HCT116 (cell line): Measurements from ENCODE around the gene GRM5. TPM values are rescaled to one million over a fixed set of nuclear protein-coding genes. Genes with fewer than 3 reads are reported as not detected.

Source experiments
- ATAC-seq: fragments of 200-7000 bp; cut with Tn5 transposase; 2 replicates; pipeline ENCODE4 v1.9.1; 2020; ENCODE audit warnings: mild to moderate bottlenecking, moderate library complexity
- BruUV-seq: library from RNA; stranded (reverse); fragments of 400-500 nt; replicated peaks from 2 replicates; lab custom pipeline; 2021; lab: Mats Ljungman, UMichigan
- CTCF ChIA-PET: fragments of 300-600 bp; sonication (Branson Sonifier 250); formaldehyde crosslinking; loops from one replicate; lab custom pipeline; 2021; ENCODE audit warnings: antibody characterized with exemption; lab: Charles Lee
- POLR2A ChIA-PET: fragments of 300-600, 350-600 bp; sonication (Branson Sonifier 250); formaldehyde crosslinking; loops from one replicate; lab custom pipeline; 2021; ENCODE audit warnings: antibody characterized with exemption; lab: Charles Lee
- RAD21 ChIA-PET, 2 experiments: fragments of 300-600 bp; sonication (Branson Sonifier 250); formaldehyde crosslinking; loops; one replicate each; lab custom pipeline; 2023; ENCODE audit warnings: low total read pairs in 2 of 2; ENCODE audit not compliant: uncharacterized antibody in 2 of 2, unreplicated experiment in 2 of 2, low non-redundant PET in 1 of 2; lab: Charles Lee
- DNase-seq: peaks from one replicate; pipeline ENCODE4 v3.0.0-alpha.2; 2010; ENCODE audit warnings: low read depth, low spot score
- H2AFZ ChIP-seq: fragments of 200-600 bp; shearing (Covaris generic), sonication (generic); 2 replicates; pipeline ENCODE4 v1.6.1; 2017; ENCODE audit warnings: low read depth, mixed run types, mixed read lengths, antibody characterized with exemption, low read length; ENCODE audit not compliant: poor library complexity, severe bottlenecking
- H3K27ac ChIP-seq: 2 replicates; pipeline ENCODE4 v1.5.1; 2012; ENCODE audit warnings: low read depth, low read length
- H3K27me3 ChIP-seq: fragments of 200-600 bp; sonication (generic); 2 replicates; pipeline ENCODE4 v1.6.1; 2016; ENCODE audit warnings: mixed run types, low read length, mixed read lengths; ENCODE audit not compliant: insufficient read depth
- H3K36me3 ChIP-seq, 2 experiments: fragments of 200-500 bp in 1 of 2; fragments of 200-600 bp in 1 of 2; sonication (Bioruptor generic) in 1 of 2; sonication (generic) in 1 of 2; 2 replicates each; pipeline versions ENCODE4 v1.5.1 to v1.6.1; 2014 to 2016; ENCODE audit warnings: low read length in 2 of 2, inconsistent platforms in 1 of 2, mixed read lengths in 1 of 2, mixed run types in 1 of 2; ENCODE audit not compliant: insufficient read depth in 2 of 2, control insufficient read depth in 1 of 2
- H3K4me1 ChIP-seq, 2 experiments: fragments of 200-600 bp in 1 of 2; sonication (generic) in 1 of 2; 2 replicates each; pipeline versions ENCODE4 v1.5.1 to v1.6.1; 2012 to 2017; ENCODE audit warnings: low read length in 2 of 2, inconsistent platforms in 1 of 2, mild to moderate bottlenecking in 1 of 2, mixed read lengths in 1 of 2, mixed run types in 1 of 2, moderate library complexity in 1 of 2; ENCODE audit not compliant: insufficient read depth in 2 of 2, control insufficient read depth in 1 of 2
- H3K4me2 ChIP-seq: fragments of 200-600 bp; sonication (generic); 2 replicates; pipeline ENCODE4 v1.6.1; 2017; ENCODE audit warnings: mixed run types, low read length, mixed read lengths
- H3K4me3 ChIP-seq, 2 experiments: fragments of 200-600 bp in 1 of 2; sonication (generic) in 1 of 2; replicated peaks in 1 of 2; 2 replicates each; pipeline ENCODE4 v1.5.1; 2011 to 2016; ENCODE audit warnings: low read length in 2 of 2, control low read depth in 1 of 2, low read depth in 1 of 2, mild to moderate bottlenecking in 1 of 2, mixed read lengths in 1 of 2, mixed run types in 1 of 2
- H3K79me2 ChIP-seq: fragments of 200-600 bp; sonication (generic); 2 replicates; pipeline ENCODE4 v1.6.1; 2017; ENCODE audit warnings: mild to moderate bottlenecking, mixed run types, low read length, moderate library complexity, mixed read lengths; ENCODE audit not compliant: insufficient read depth
- H3K9ac ChIP-seq: fragments of 200-600 bp; sonication (generic); 2 replicates; pipeline ENCODE4 v1.6.1; 2016; ENCODE audit warnings: low read length, mixed read lengths
- H3K9me2 ChIP-seq: fragments of 200-600 bp; sonication (generic), shearing (Covaris generic); 2 replicates; pipeline ENCODE4 v1.6.1; 2017; ENCODE audit warnings: mixed run types, mild to moderate bottlenecking, moderate library complexity; ENCODE audit not compliant: insufficient read depth
- H3K9me3 ChIP-seq, 2 experiments: fragments of 200-500 bp in 1 of 2; fragments of 200-600 bp in 1 of 2; sonication (Bioruptor generic) in 1 of 2; sonication (generic) in 1 of 2; 2 replicates each; pipeline ENCODE4 v1.6.1; 2014 to 2017; ENCODE audit warnings: low read length in 2 of 2, mixed read lengths in 2 of 2, inconsistent platforms in 1 of 2, low read depth in 1 of 2, mild to moderate bottlenecking in 1 of 2, mixed run types in 1 of 2, moderate library complexity in 1 of 2; ENCODE audit not compliant: control insufficient read depth in 1 of 2, insufficient read depth in 1 of 2
- H4K20me1 ChIP-seq: fragments of 200-600 bp; sonication (generic), shearing (Covaris generic); 2 replicates; pipeline ENCODE4 v1.6.1; 2017; ENCODE audit warnings: mixed run types, mild to moderate bottlenecking, moderate library complexity; ENCODE audit not compliant: insufficient read depth
- CBX3 ChIP-seq: IDR thresholded peaks from 2 replicates; pipeline ENCODE4 v1.6.1; 2012; ENCODE audit warnings: low read depth
- EZH2 ChIP-seq: fragments of 200-600 bp; sonication (generic); IDR thresholded peaks from 2 replicates; pipeline ENCODE4 v1.6.1; 2017; ENCODE audit warnings: antibody characterized with exemption, mixed run types
- POLR2A ChIP-seq: IDR thresholded peaks from 2 replicates; pipeline ENCODE4 v1.7.0; 2011; ENCODE audit warnings: borderline replicate concordance; ENCODE audit not compliant: insufficient read depth, insufficient read length; ENCODE audit errors: extremely low read depth
- POLR2AphosphoS5 ChIP-seq: IDR thresholded peaks from 2 replicates; pipeline ENCODE4 v1.6.1; 2011; ENCODE audit warnings: mild to moderate bottlenecking, low read depth, low read length, moderate library complexity
- SIN3A ChIP-seq: IDR thresholded peaks from 2 replicates; pipeline ENCODE4 v1.6.1; 2012; ENCODE audit warnings: low read depth
- SP1 ChIP-seq: IDR thresholded peaks from 2 replicates; pipeline ENCODE4 v1.6.1; 2012; ENCODE audit warnings: low read depth
- SRF ChIP-seq: IDR thresholded peaks from 2 replicates; pipeline ENCODE4 v1.6.1; 2012; ENCODE audit warnings: low read depth
- YY1 ChIP-seq: IDR thresholded peaks from 2 replicates; pipeline ENCODE4 v1.6.1; 2011; ENCODE audit warnings: low read length, low read depth, moderate library complexity, mild to moderate bottlenecking; ENCODE audit not compliant: insufficient replicate concordance; ENCODE audit errors: extremely low read depth
- ZNF274 ChIP-seq: fragments of 200-500 bp; sonication (Bioruptor generic); IDR thresholded peaks from 2 replicates; pipeline ENCODE4 v1.6.1; 2014; ENCODE audit warnings: mild to moderate bottlenecking, low read depth, low read length, inconsistent platforms
- intact Hi-C: fragments of 100-400 bp; cut with micrococcal nuclease; formaldehyde crosslinking; loops from 2 replicates; pipeline ENCODE4 v1.10.0; 2022
- total RNA-seq: library from RNA; stranded (reverse); gene quantifications from one replicate; pipeline ENCODE4 v1.2.1, GENCODE V29; 2021; ENCODE audit not compliant: unreplicated experiment
- TF ChIP-seq, protein P1 (sequence below), 3 experiments: fragments of 200-600 bp in 1 of 3; sonication (generic) in 1 of 3; IDR thresholded peaks in 2 of 3; conservative IDR thresholded peaks in 1 of 3; 2 replicates each; pipeline ENCODE4 v1.5.1; 2012 to 2017; ENCODE audit warnings: low read depth in 2 of 3, low read length in 2 of 3, antibody characterized with exemption in 1 of 3, borderline replicate concordance in 1 of 3, control low read depth in 1 of 3, mild to moderate bottlenecking in 1 of 3, mixed read lengths in 1 of 3, mixed run types in 1 of 3, moderate library complexity in 1 of 3; ENCODE audit not compliant: insufficient read depth in 1 of 3

GRM5 gene
- total RNA-seq, 1 experiment from 2014 or later: not detected

DNA sequence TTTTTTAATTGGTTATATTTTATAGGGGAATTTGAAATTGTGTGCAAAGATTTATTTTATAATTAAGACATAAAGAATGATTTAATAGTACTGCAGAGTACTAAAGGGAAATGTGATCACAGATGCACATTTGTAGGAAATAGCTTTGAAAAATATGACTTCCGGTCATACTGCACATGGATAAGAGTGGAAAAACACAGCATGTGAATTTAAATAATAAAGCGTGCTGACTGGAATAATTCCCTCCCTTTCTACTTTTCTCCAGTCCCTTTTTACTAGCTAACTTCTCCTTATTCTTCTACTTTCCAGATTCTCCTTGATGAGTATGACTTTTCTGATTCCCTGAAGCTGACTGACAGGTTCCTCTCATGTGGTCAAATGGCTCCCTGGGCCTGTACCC lies 489.9 kb downstream of the GRM5 start:
- no peaks in the 10 kb centered on the region for H3K36me3 ChIP-seq
- BruUV-seq: no TSS peak
- no peak overlapping the region for H3K27ac ChIP-seq
- ChIA-PET CTCF (no interaction called here), POLR2A (no interaction called here), RAD21 (no interaction called here)
- H4K20me1 ChIP-seq: no peaks in the 10 kb centered on the region
- H3K27me3 ChIP-seq: no peaks in the 10 kb centered on the region
- H2AFZ ChIP-seq: no peak overlapping the region
- ATAC-seq: no peak
- no peak for TF ChIP-seq YY1
- no peak for TF ChIP-seq EZH2
- TF ChIP-seq, protein P1, sequence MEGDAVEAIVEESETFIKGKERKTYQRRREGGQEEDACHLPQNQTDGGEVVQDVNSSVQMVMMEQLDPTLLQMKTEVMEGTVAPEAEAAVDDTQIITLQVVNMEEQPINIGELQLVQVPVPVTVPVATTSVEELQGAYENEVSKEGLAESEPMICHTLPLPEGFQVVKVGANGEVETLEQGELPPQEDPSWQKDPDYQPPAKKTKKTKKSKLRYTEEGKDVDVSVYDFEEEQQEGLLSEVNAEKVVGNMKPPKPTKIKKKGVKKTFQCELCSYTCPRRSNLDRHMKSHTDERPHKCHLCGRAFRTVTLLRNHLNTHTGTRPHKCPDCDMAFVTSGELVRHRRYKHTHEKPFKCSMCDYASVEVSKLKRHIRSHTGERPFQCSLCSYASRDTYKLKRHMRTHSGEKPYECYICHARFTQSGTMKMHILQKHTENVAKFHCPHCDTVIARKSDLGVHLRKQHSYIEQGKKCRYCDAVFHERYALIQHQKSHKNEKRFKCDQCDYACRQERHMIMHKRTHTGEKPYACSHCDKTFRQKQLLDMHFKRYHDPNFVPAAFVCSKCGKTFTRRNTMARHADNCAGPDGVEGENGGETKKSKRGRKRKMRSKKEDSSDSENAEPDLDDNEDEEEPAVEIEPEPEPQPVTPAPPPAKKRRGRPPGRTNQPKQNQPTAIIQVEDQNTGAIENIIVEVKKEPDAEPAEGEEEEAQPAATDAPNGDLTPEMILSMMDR (IDR thresholded peaks at IDR 0.05 in 2 of 3, conservative IDR thresholded peaks at IDR 0.05 in 1 of 3; ENCODE audit: borderline replicate concordance in 1 of 3, insufficient read depth in 1 of 3, low read depth in 2 of 3, low read length in 2 of 3): no peak
- TF ChIP-seq POLR2A: no peak
- TF ChIP-seq SP1: no peak
- TF ChIP-seq ZNF274: no peak
- TF ChIP-seq, all 23 proteins: peak for 0
- no peaks in the 10 kb centered on the region for H3K79me2 ChIP-seq
- H3K9ac ChIP-seq: no peak overlapping the region
- DNase-seq: no peak
- no peak overlapping the region for H3K4me2 ChIP-seq
- no peaks in the 10 kb centered on the region for H3K9me2 ChIP-seq
- no peak overlapping the region for H3K4me3 ChIP-seq
- intact Hi-C loops: no loop called here
- no peaks in the 10 kb centered on the region for H3K4me1 ChIP-seq
- no peaks in the 10 kb centered on the region for H3K9me3 ChIP-seq

DNA sequence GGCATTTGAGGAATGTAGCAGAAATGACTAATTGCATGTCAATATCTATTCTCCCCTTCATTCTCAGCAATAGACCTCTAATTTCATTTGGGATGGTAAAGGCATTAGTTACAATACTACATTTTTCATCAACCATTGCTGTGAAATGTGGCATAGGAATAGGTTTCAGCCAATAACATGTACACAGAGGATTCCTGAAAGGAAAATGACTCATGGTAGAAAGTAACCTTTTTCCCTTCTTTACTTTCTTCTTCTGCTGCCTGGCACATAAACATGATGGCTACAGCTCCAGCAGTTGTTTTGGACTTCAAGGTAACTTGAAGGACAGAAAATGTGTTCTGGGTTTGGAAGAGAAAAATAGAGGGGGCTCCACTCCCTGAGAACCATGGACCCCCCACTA lies 496.4 kb downstream of the GRM5 start:
- TF ChIP-seq SRF (no peak), SIN3A (no peak), POLR2AphosphoS5 (no peak), CBX3 (no peak)
- no peaks in the 10 kb centered on the region for H3K27me3 ChIP-seq
- H3K9me3 ChIP-seq: no peaks in the 10 kb centered on the region
- H3K79me2 ChIP-seq: no peaks in the 10 kb centered on the region
- no peaks in the 10 kb centered on the region for H4K20me1 ChIP-seq
- no TSS peak for BruUV-seq
- no peak overlapping the region for H3K9ac ChIP-seq
- H3K36me3 ChIP-seq: no peaks in the 10 kb centered on the region
- ChIA-PET POLR2A (no interaction called here), CTCF (interaction anchor here (1.4 kb wide), 1 partner anchor 17 kb away, joined by 3 read pairs; no protein-coding TSS in a partner anchor), RAD21 (no interaction called here)
- H2AFZ ChIP-seq: no peak overlapping the region
- no peaks in the 10 kb centered on the region for H3K4me1 ChIP-seq
- H3K4me3 ChIP-seq: no peak overlapping the region
- H3K9me2 ChIP-seq: no peaks in the 10 kb centered on the region
- intact Hi-C loops: no loop called here
- no peak overlapping the region for H3K4me2 ChIP-seq
- no peak overlapping the region for H3K27ac ChIP-seq
- DNase-seq: no peak
- no peak for ATAC-seq
